Prostate gland (tissue), 2 donors: Measurements from ENCODE around the gene PICALM. TPM values are rescaled to one million over a fixed set of nuclear protein-coding genes. Genes with fewer than 3 reads are reported as not detected.
A peak's percentile ranks its signal among the peaks of the same experiment; 100 is the strongest.

Experiments
- DNase-seq: peaks from one replicate; pipeline ENCODE4 v3.0.0-alpha.2; 2019; ENCODE audit warnings: low spot score
- H3K27ac ChIP-seq, 2 donors: fragments of 200-600 bp; sonication (generic); 2 replicates each; pipeline ENCODE4 v1.5.1; 2017 to 2019
- H3K27me3 ChIP-seq: fragments of 200-600 bp; sonication (generic); replicated peaks from 2 replicates; pipeline ENCODE4 v1.5.1; 2019; ENCODE audit not compliant: insufficient read depth
- H3K36me3 ChIP-seq, 2 donors: fragments of 200-600 bp; sonication (generic); 1 replicate in 1 of 2; 2 replicates in 1 of 2; pipeline versions ENCODE4 v1.5.1 to v1.8.1; 2017 to 2019
- H3K4me1 ChIP-seq: fragments of 200-600 bp; sonication (generic); replicated peaks from 2 replicates; pipeline ENCODE4 v1.5.1; 2019
- H3K4me3 ChIP-seq, 2 donors: fragments of 200-600 bp; sonication (generic); 2 replicates each; pipeline ENCODE4 v1.5.1; 2017 to 2019
- H3K9me3 ChIP-seq: fragments of 200-600 bp; sonication (generic); 2 replicates; pipeline ENCODE4 v1.5.1; 2017
- POLR2A ChIP-seq: fragments of 450-650 bp; IDR thresholded peaks from one replicate; pipeline ENCODE4 v1.6.1; 2016; ENCODE audit warnings: antibody characterized with exemption, mild to moderate bottlenecking
- POLR2AphosphoS5 ChIP-seq: sonication (generic); formaldehyde crosslinking; IDR thresholded peaks from one replicate; pipeline ENCODE4 v1.6.1; 2017; ENCODE audit warnings: antibody characterized with exemption
- WGBS: methylation state at CpG from one replicate; pipeline ENCODE4 v1.1.5; 2018; 5-methylcytosine and 5-hydroxymethylcytosine counted together
- intact Hi-C: fragments of 100-400 bp; cut with DNase I; formaldehyde crosslinking; loops from one replicate; pipeline ENCODE4 v1.14.2; 2022
- total RNA-seq, 2 donors: library from RNA; depleted of rRNA; stranded (reverse); fragments of >200 nt; gene quantifications; one replicate each; pipeline ENCODE4 v1.1.0, GENCODE V29; 2016
- TF ChIP-seq, protein P1 (sequence below), 4 experiments: fragments of 200-600 bp in 2 of 4; fragments of 450-650 bp in 2 of 4; sonication (generic) in 2 of 4; IDR thresholded peaks; 1 replicate in 3 of 4; 2 replicates in 1 of 4; pipeline ENCODE4 v1.5.1; 2016 to 2019; ENCODE audit warnings: antibody characterized with exemption in 4 of 4, mild to moderate bottlenecking in 2 of 4, moderate library complexity in 2 of 4

Gene PICALM
- total RNA-seq, 2 donors from 2014 or later, result 144 to 206 TPM

DNA sequence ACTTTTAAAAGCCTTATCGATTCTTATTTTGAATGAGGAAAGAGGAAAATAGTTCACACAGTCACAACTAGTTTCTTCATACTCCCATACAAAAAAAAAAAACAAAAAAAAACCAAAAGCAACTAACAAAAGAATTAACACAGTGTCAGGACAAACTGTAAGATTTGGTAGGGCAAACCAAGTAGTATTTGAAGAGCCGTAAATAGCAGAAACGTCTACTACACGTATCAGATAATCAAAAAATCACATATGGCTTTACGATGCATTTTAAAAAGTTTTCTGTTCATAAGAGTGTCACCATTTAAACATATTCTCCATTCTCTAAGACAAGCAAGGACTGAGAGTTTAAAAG, 2.3 kb downstream of the PICALM start:
- WGBS, result 0% methylated on average over 5 of the region's 5 CpGs
- Histone ChIP-seq H3K36me3 (no peaks in the 10 kb centered on the region), H3K27me3 (no peaks in the 10 kb centered on the region), H3K4me3 (peak overlapping the region; percentile 91 to 98), H3K27ac (peak overlapping the region; percentile 94 to 95), H3K4me1 (peaks cover 4% of the 10 kb centered on the region), H3K9me3 (no peaks in the 10 kb centered on the region)
- no peak for DNase-seq
- intact Hi-C loops, result loop anchor here (2.0 to 10.0 kb wide), 2 partner anchors 24 to 122 kb away; no protein-coding TSS in a partner anchor
- TF ChIP-seq POLR2A (no peak), POLR2AphosphoS5 (no peak)
- TF ChIP-seq, protein P1, sequence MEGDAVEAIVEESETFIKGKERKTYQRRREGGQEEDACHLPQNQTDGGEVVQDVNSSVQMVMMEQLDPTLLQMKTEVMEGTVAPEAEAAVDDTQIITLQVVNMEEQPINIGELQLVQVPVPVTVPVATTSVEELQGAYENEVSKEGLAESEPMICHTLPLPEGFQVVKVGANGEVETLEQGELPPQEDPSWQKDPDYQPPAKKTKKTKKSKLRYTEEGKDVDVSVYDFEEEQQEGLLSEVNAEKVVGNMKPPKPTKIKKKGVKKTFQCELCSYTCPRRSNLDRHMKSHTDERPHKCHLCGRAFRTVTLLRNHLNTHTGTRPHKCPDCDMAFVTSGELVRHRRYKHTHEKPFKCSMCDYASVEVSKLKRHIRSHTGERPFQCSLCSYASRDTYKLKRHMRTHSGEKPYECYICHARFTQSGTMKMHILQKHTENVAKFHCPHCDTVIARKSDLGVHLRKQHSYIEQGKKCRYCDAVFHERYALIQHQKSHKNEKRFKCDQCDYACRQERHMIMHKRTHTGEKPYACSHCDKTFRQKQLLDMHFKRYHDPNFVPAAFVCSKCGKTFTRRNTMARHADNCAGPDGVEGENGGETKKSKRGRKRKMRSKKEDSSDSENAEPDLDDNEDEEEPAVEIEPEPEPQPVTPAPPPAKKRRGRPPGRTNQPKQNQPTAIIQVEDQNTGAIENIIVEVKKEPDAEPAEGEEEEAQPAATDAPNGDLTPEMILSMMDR (IDR thresholded peaks at IDR 0.05), result no peak

DNA sequence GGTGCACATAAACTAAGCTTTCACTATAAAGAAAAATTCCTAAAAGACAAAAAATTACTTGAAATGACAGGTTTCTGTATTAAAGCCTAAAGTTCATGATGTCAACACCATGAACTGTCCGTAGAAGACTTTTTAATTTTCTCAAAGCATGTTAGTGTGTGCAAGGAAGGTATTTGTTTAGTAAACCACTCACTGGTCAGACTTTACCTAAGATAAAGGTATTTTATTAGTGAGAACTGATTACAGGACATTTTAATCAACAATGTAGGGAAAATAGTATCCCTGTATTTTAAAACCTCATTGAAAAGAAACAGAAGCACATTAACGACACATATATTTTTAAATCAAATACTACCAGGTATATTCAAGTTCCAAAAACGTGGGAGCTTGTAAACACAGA, 2.9 kb downstream of the PICALM start:
- Histone ChIP-seq H3K9me3 (no peaks in the 10 kb centered on the region), H3K4me1 (peaks cover 4% of the 10 kb centered on the region), H3K36me3 (no peaks in the 10 kb centered on the region), H3K4me3 (peak overlapping the region; percentile 91 to 98), H3K27me3 (no peaks in the 10 kb centered on the region), H3K27ac (peak overlapping the region; percentile 94 to 95)
- intact Hi-C loops, result loop anchor here (2.0 to 10.0 kb wide), 2 partner anchors 23 to 121 kb away; no protein-coding TSS in a partner anchor
- whole genome bisulfite sequencing, result 3% methylated on average over 3 of the region's 3 CpGs
- TF ChIP-seq POLR2A, result no peak
- TF ChIP-seq POLR2AphosphoS5, result no peak
- TF ChIP-seq, protein P1 (IDR thresholded peaks at IDR 0.05), result no peak
- DNase-seq, result no peak

DNA sequence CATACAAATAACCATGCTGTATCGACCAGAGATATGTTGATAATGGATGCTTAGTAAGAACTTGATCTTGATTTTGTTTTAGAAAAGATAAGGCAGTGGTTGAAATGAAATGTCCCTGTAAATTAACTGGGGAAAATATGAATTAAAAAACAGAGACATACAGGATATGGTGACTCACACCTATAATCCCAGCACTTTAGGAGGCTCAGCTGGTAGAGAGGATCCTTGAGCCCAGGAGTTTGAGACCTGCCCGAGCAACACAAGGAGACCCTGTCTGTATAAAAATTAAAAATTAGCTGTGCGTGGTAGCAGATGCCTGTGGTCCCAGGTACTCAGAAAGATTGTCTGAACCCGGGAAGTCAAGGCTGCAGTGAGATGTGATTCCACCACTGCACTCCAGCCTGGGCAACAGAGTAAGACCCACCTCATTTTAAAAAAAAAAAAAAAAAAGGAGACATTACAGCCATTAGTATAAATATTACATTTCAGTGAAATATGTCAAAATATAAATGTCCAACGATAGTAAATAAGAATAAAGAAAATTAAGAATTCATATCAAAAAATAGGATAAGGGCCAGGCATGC, 4.6 kb downstream of the PICALM start:
- no peaks in the 10 kb centered on the region for H3K36me3 ChIP-seq
- no peak for DNase-seq
- 71% methylated on average over 5 of the region's 5 CpGs for WGBS
- H3K27ac ChIP-seq, result peak overlapping the region in 1 of 2 donors; percentile 95
- H3K4me1 ChIP-seq, result peaks cover 4% of the 10 kb centered on the region
- H3K27me3 ChIP-seq, result no peaks in the 10 kb centered on the region
- TF ChIP-seq, protein P1 (IDR thresholded peaks at IDR 0.05), result no peak
- TF ChIP-seq POLR2A (no peak), POLR2AphosphoS5 (no peak)
- no peak overlapping the region for H3K4me3 ChIP-seq
- intact Hi-C loops, result loop anchor here (10.0 kb wide), 1 partner anchor 120 kb away; no protein-coding TSS in a partner anchor
- no peaks in the 10 kb centered on the region for H3K9me3 ChIP-seq

DNA sequence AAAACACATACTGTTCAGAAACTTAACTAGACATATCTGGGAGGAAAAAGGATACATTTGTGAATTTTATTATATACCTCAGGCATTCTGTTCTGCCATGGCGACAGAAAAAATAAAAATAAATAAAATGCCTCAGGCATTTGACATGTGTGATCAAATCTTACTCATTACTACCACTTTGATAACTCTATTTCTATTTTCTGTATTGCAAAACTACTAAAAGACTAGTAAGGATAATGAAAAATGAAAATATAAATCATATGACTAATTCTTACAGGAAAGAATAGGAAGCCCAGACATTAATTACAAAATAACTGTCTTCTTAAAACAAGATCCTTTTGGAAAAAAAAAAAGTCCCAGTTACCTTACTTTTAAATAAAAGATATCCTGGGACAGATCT, 5.3 kb downstream of the PICALM start:
- peaks cover 4% of the 10 kb centered on the region for H3K4me1 ChIP-seq
- DNase-seq, result no peak
- 47% methylated on average over 1 of the region's 1 CpG for WGBS
- H3K9me3 ChIP-seq, result no peaks in the 10 kb centered on the region
- no peak overlapping the region for H3K4me3 ChIP-seq
- H3K27ac ChIP-seq, result peak overlapping the region in 1 of 2 donors; percentile 95
- intact Hi-C loops, result loop anchor here (10.0 kb wide), 1 partner anchor 119 kb away; no protein-coding TSS in a partner anchor
- H3K27me3 ChIP-seq, result no peaks in the 10 kb centered on the region
- H3K36me3 ChIP-seq, result no peaks in the 10 kb centered on the region
- TF ChIP-seq, protein P1 (IDR thresholded peaks at IDR 0.05), result no peak
- TF ChIP-seq POLR2AphosphoS5 (no peak), POLR2A (no peak)

DNA sequence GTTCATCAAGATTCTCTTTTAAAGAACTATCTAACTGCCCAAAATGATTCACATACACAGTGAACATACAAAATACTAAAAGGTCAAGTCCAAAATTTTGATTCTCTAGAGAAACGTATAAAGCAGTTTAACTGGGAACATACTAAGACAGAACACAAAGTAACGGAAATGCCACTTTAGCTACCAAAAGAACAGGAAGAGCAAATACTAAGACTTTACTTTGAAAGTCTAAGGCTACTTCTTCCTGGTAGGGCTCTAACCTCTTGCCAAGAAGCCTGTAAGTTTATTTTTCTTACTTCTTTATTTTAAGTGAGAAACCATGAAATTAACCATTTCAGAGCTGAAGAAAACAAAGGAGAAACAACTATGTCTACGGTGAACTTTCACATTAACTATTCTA, 6.2 kb downstream of the PICALM start:
- DNase-seq, result no peak
- H3K4me1 ChIP-seq, result peaks cover 4% of the 10 kb centered on the region
- no peak overlapping the region for H3K4me3 ChIP-seq
- no peaks in the 10 kb centered on the region for H3K36me3 ChIP-seq
- no peaks in the 10 kb centered on the region for H3K27me3 ChIP-seq
- intact Hi-C loops, result loop anchor here (10.0 kb wide), 1 partner anchor 118 kb away; no protein-coding TSS in a partner anchor
- no peak for TF ChIP-seq POLR2A
- TF ChIP-seq, protein P1 (IDR thresholded peaks at IDR 0.05), result no peak
- TF ChIP-seq POLR2AphosphoS5, result peak; percentile 55
- WGBS, result 22% methylated on average over 3 of the region's 3 CpGs
- H3K27ac ChIP-seq, result peak overlapping the region; percentile 19 to 95
- H3K9me3 ChIP-seq, result no peaks in the 10 kb centered on the region
